GM04503 (cell line): ENCODE results near the gene CLOCK.

ENCODE experiments used
- DNase-seq: peaks from one replicate; pipeline ENCODE4 v3.0.0-alpha.2; 2012; ENCODE audit warnings: low read depth

Gene CLOCK

GRCh38 chr4:55411621-55412020 is 135.1 kb downstream of the CLOCK start:
- no peak for DNase-seq

GRCh38 chr4:55410431-55410830 is 136.3 kb downstream of the CLOCK start:
- DNase-seq, result no peak

GRCh38 chr4:55409468-55410171 is 137.1 kb downstream of the CLOCK start:
- no peak for DNase-seq

GRCh38 chr4:55407764-55408163 is 138.9 kb downstream of the CLOCK start:
- DNase-seq, result no peak

- DNase-seq, result no peak
Measured at GRCh38 chr4:55407119-55407518, 139.6 kb downstream of the CLOCK start.

GRCh38 chr4:55406545-55406944 is 140.2 kb downstream of the CLOCK start:
- DNase-seq, result no peak

GRCh38 chr4:55405073-55405472 is 141.6 kb downstream of the CLOCK start:
- no peak for DNase-seq

- no peak for DNase-seq
Measured at GRCh38 chr4:55399581-55399980, 147.1 kb downstream of the CLOCK start.

- no peak for DNase-seq
Measured at GRCh38 chr4:55398966-55399365, 147.7 kb downstream of the CLOCK start.

- no peak for DNase-seq
Measured at GRCh38 chr4:55398461-55398860, 148.2 kb downstream of the CLOCK start.

GRCh38 chr4:55397520-55398321 is 149.0 kb downstream of the CLOCK start:
- DNase-seq, result peak; percentile 55

- DNase-seq, result no peak
Measured at GRCh38 chr4:55397126-55397436, 149.6 kb downstream of the CLOCK start.

- no peak for DNase-seq
Measured at GRCh38 chr4:55396308-55397125, 150.2 kb downstream of the CLOCK start.

GRCh38 chr4:55395529-55396307 is 151.0 kb downstream of the CLOCK start, which contains the start of gene TMEM165:
TMEM165 (plus strand) TSS chr4:55395957; CDS start chr4:55396190, 233 bp downstream.
- no peak for DNase-seq

- no peak for DNase-seq
Measured at GRCh38 chr4:55395218-55395528, 151.5 kb downstream of the CLOCK start.

- no peak for DNase-seq
Measured at GRCh38 chr4:55393461-55394320, 153.0 kb downstream of the CLOCK start.

GRCh38 chr4:55386840-55387239 is 159.9 kb downstream of the CLOCK start:
- no peak for DNase-seq

GRCh38 chr4:55386073-55386472 is 160.6 kb downstream of the CLOCK start:
- DNase-seq, result no peak

GRCh38 chr4:55385201-55385649 is 161.5 kb downstream of the CLOCK start:
- no peak for DNase-seq

- no peak for DNase-seq
Measured at GRCh38 chr4:55382488-55383003, 164.2 kb downstream of the CLOCK start.

- DNase-seq, result no peak
Measured at GRCh38 chr4:55381502-55381901, 165.2 kb downstream of the CLOCK start.
